Measurements from ENCODE around the gene GPR101. TPM values are rescaled to one million over a fixed set of nuclear protein-coding genes. Genes with fewer than 3 reads are reported as not detected.

The GPR101 gene
- total RNA-seq, 1 donor from 2014 or later: not detected

DNA sequence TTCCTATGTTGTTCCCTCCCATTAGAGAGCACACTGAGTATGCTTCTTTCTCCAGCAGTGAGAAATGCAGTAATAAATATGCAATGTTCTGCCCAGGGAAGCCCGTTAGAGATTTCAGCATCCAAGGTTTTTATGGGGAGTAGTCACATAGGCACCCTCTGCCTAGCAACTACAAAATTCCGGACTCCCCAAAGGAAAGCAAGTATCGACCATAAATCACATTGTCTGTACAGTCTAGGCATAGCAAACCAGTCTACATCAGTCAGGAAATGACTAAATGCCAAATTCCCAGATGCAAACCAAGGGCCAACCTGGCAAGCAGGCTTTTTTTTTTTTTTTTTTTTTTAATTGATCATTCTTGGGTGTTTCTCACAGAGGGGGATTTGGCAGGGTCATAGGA lies 34.8 kb downstream of the GPR101 start:
- H3K9me3 ChIP-seq: no peaks in the 10 kb centered on the region
- no peak for DNase-seq (ENCODE audit: low spot score in 2 of 2)
- TF ChIP-seq, protein P1, sequence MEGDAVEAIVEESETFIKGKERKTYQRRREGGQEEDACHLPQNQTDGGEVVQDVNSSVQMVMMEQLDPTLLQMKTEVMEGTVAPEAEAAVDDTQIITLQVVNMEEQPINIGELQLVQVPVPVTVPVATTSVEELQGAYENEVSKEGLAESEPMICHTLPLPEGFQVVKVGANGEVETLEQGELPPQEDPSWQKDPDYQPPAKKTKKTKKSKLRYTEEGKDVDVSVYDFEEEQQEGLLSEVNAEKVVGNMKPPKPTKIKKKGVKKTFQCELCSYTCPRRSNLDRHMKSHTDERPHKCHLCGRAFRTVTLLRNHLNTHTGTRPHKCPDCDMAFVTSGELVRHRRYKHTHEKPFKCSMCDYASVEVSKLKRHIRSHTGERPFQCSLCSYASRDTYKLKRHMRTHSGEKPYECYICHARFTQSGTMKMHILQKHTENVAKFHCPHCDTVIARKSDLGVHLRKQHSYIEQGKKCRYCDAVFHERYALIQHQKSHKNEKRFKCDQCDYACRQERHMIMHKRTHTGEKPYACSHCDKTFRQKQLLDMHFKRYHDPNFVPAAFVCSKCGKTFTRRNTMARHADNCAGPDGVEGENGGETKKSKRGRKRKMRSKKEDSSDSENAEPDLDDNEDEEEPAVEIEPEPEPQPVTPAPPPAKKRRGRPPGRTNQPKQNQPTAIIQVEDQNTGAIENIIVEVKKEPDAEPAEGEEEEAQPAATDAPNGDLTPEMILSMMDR (IDR thresholded peaks at IDR 0.05): no peak
- no peaks in the 10 kb centered on the region for H3K27me3 ChIP-seq
- H3K4me1 ChIP-seq: no peaks in the 10 kb centered on the region
- no peak overlapping the region for H3K27ac ChIP-seq
- no peak overlapping the region for H3K4me3 ChIP-seq
- no peaks in the 10 kb centered on the region for H3K36me3 ChIP-seq
- intact Hi-C loops (cut with DNase I): no loop called here

Other genes with a start within 250 kb of the GPR101 start
- gene RBMX, start 153.3 kb downstream of the GPR101 start, total RNA-seq: 112 TPM